ENCODE measurements around the gene NTHL1. TPM values are rescaled to one million over a fixed set of nuclear protein-coding genes. Genes with fewer than 3 reads are reported as not detected.

The NTHL1 gene
- total and polyA plus RNA-seq, 2 of the 8 experiments (the other 6 are each of a cell fraction or from before 2014, with no cell fraction given): 70.9 to 150 TPM

GRCh38 chr16:2062801-2063200 lies 15.2 kb upstream of the NTHL1 start:
- H3K4me1 ChIP-seq (replicated peaks in 1 of 4; ENCODE audit: control insufficient read depth in 3 of 4, insufficient read depth in 4 of 4, low read length in 3 of 4): no peaks in the 10 kb centered on the region
- no peak overlapping the region for H2BK20ac ChIP-seq (ENCODE audit: low read length)
- no peak overlapping the region for H2AFZ ChIP-seq (ENCODE audit: low read length)
- no peak overlapping the region for H3K9ac ChIP-seq (replicated peaks in 1 of 4; ENCODE audit: extremely low read depth in 1 of 4, low read depth in 3 of 4, low read length in 3 of 4)
- peaks cover 2 to 14% (median 6%) of the 10 kb centered on the region in 4 experiments; a peak in 6 of 8 replicates for H3K36me3 ChIP-seq (ENCODE audit: control insufficient read depth in 2 of 4, insufficient read depth in 4 of 4, low read length in 3 of 4)
- H3K18ac ChIP-seq (ENCODE audit: extremely low read depth, low read length): no peak overlapping the region
- ChIA-PET CTCF (ENCODE audit: partially characterized antibody) (interaction anchor here (1.1 to 2.8 kb wide), 2 partner anchors 10 to 12 kb away, joined by 3 to 14 read pairs; no protein-coding TSS in a partner anchor), POLR2A (ENCODE audit: partially characterized antibody) (interaction anchor here (1.7 to 3.6 kb wide), 4 partner anchors 10 to 98 kb away, joined by 4 to 11 read pairs (median 8); partner anchors contain the start of genes NTHL1, RPS2, TRAF7 and TSC2)
- no peak overlapping the region for H4K5ac ChIP-seq (ENCODE audit: insufficient read length, low read depth, low read length)
- no peaks in the 10 kb centered on the region for H3K79me2 ChIP-seq (ENCODE audit: control insufficient read depth in 1 of 2, insufficient read depth in 2 of 2, low read length in 2 of 2)
- H3K4me2 ChIP-seq (ENCODE audit: insufficient read depth in 1 of 2, low read depth in 2 of 2, low read length in 2 of 2): no peak overlapping the region
- no peak overlapping the region for H2BK5ac ChIP-seq (ENCODE audit: low read depth, low read length)
- no peak overlapping the region for H3K4me3 ChIP-seq (ENCODE audit: extremely low read depth in 1 of 4, insufficient read depth in 2 of 4, low read depth in 3 of 4, low read length in 4 of 4)
- no peak overlapping the region for H3K23ac ChIP-seq (ENCODE audit: insufficient read length)
- DNase-seq (ENCODE audit: low read depth in 1 of 2, low spot score in 2 of 2): no peak
- H3K56ac ChIP-seq (replicated peaks; ENCODE audit: insufficient read length, low read depth, low read length): no peak overlapping the region
- no peaks in the 10 kb centered on the region for H3K27me3 ChIP-seq (replicated peaks in 1 of 4; ENCODE audit: control insufficient read depth in 3 of 4, extremely low read depth in 1 of 4, insufficient read depth in 3 of 4, low read length in 3 of 4)
- H2BK12ac ChIP-seq (ENCODE audit: low read depth, low read length): no peak overlapping the region
- H4K91ac ChIP-seq (replicated peaks; ENCODE audit: insufficient read length, low read length): no peak overlapping the region
- no peak overlapping the region for H2BK120ac ChIP-seq (replicated peaks; ENCODE audit: low read depth, low read length)
- 99% methylated on average over 28 of the region's 28 CpGs; no CpG with 5 or more reads in 1 of the 2 experiments for WGBS, 2 experiments (ENCODE audit: extremely low coverage in 1 of 2, insufficient coverage in 1 of 2, insufficient read length in 1 of 2, insufficient replicate concordance in 2 of 2, low coverage in 1 of 2, low lambda C conversion rate in 2 of 2, missing lambda C conversion rate in 1 of 2)
- no peak overlapping the region for H2AK5ac ChIP-seq (ENCODE audit: low read depth, low read length)
- no peak overlapping the region for H2BK15ac ChIP-seq (ENCODE audit: low read length)
- peaks cover 0 to 11% of the 10 kb centered on the region in 2 experiments for H4K20me1 ChIP-seq (replicated peaks in 1 of 2; ENCODE audit: control insufficient read depth in 1 of 2, insufficient read depth in 2 of 2, low read length in 2 of 2)
- no peaks in the 10 kb centered on the region for H3K79me1 ChIP-seq (ENCODE audit: low read depth, low read length)
- FAIRE-seq: no peak
- H3K9me3 ChIP-seq (ENCODE audit: insufficient read depth in 2 of 2, low read depth in 1 of 2, low read length in 1 of 2): no peaks in the 10 kb centered on the region
- no peak overlapping the region for H4K8ac ChIP-seq (ENCODE audit: extremely low read depth, insufficient read depth, low read length)
- no peaks in the 10 kb centered on the region for H3K23me2 ChIP-seq (ENCODE audit: low read depth, low read length)
- H3K27ac ChIP-seq (ENCODE audit: low read depth, low read length): no peak overlapping the region
- no peak overlapping the region for H3K14ac ChIP-seq (ENCODE audit: insufficient read length)
- H3K4ac ChIP-seq (replicated peaks; ENCODE audit: insufficient read length, low read depth, low read length): no peak overlapping the region
- TF ChIP-seq CEBPB (IDR thresholded peaks at IDR 0.05; ENCODE audit: low read depth, low read length): no peak
- no peak for TF ChIP-seq TAF1 (IDR thresholded peaks at IDR 0.05; ENCODE audit: low read depth, low read length)
- no peak for TF ChIP-seq GABPA (IDR thresholded peaks at IDR 0.05; ENCODE audit: borderline replicate concordance, insufficient read depth, low read length)
- no peak for TF ChIP-seq SUZ12 (IDR thresholded peaks at IDR 0.05; ENCODE audit: low read length)
- no peak for TF ChIP-seq JUND (IDR thresholded peaks at IDR 0.05; ENCODE audit: low read length)
- no peak for TF ChIP-seq TAF7 (optimal IDR thresholded peaks at IDR 0.05; ENCODE audit: borderline replicate concordance, low read depth, low read length)
- TF ChIP-seq CREB1 (IDR thresholded peaks at IDR 0.05): no peak
- no peak for TF ChIP-seq SRF (IDR thresholded peaks at IDR 0.05; ENCODE audit: low read depth, low read length)
- no peak for TF ChIP-seq E2F6 (IDR thresholded peaks at IDR 0.05)
- no peak for TF ChIP-seq KDM1A (IDR thresholded peaks at IDR 0.05; ENCODE audit: borderline replicate concordance, low read length)
- TF ChIP-seq SP1 (IDR thresholded peaks at IDR 0.05; ENCODE audit: low read depth, low read length): no peak
- TF ChIP-seq KDM5A (IDR thresholded peaks at IDR 0.05; ENCODE audit: low read length): no peak
- TF ChIP-seq HDAC2 (IDR thresholded peaks at IDR 0.05; ENCODE audit: borderline replicate concordance in 1 of 2, low read depth in 2 of 2, low read length in 2 of 2): no peak
- no peak for TF ChIP-seq TBP (IDR thresholded peaks at IDR 0.05; ENCODE audit: low read depth, low read length)
- TF ChIP-seq CBX5 (IDR thresholded peaks at IDR 0.05; ENCODE audit: low read depth, low read length): no peak

All from H1 (cell line).